Activated CD8-positive, alpha-beta T cell treated with anti-CD3 and anti-CD28 coated beads, Interleukin-2, amount 10 ng/mL, durations not matched to agents 7 days and 5 days (primary cell): ENCODE results near the gene SEMA4B. TPM values are rescaled to one million over a fixed set of nuclear protein-coding genes. Genes with fewer than 3 reads are reported as not detected.
A peak's percentile ranks its signal among the peaks of the same experiment; 100 is the strongest.
"Not testable (repeated sequence)": the region's sequence is repeated elsewhere in the genome, so short reads cannot be mapped to it uniquely, and the experiment has no call there.

Experiments used
- ATAC-seq: fragments of 150-1000 bp; cut with Tn5 transposase; one replicate; pipeline ENCODE4 v1.10.0; 2021; ENCODE audit warnings: moderate library complexity
- CTCF ChIA-PET: fragments of 350-600 bp; sonication (Branson Sonifier 250); formaldehyde crosslinking; loops from one replicate; lab custom pipeline; 2021; ENCODE audit warnings: antibody characterized with exemption; lab: Charles Lee
- POLR2A ChIA-PET: fragments of 350-600 bp; sonication (Branson Sonifier 250); formaldehyde crosslinking; loops from one replicate; lab custom pipeline; 2021; ENCODE audit warnings: antibody characterized with exemption; lab: Charles Lee
- DNase-seq: peaks from one replicate; pipeline ENCODE4 v3.0.0-alpha.2; 2020
- H3K27ac Mint-ChIP-seq: one replicate; pipeline ENCODE4 v1.8.0; 2021; ENCODE audit warnings: mild to moderate bottlenecking, mixed read lengths
- H3K27me3 Mint-ChIP-seq: one replicate; pipeline ENCODE4 v1.8.0; 2021; ENCODE audit warnings: low read depth, mixed read lengths
- H3K36me3 Mint-ChIP-seq: one replicate; pipeline ENCODE4 v1.8.0; 2021; ENCODE audit warnings: low read depth, mixed read lengths
- H3K4me1 Mint-ChIP-seq: one replicate; pipeline ENCODE4 v1.8.0; 2021; ENCODE audit warnings: low read depth, mixed read lengths
- H3K4me3 Mint-ChIP-seq: one replicate; pipeline ENCODE4 v1.8.0; 2021; ENCODE audit warnings: mild to moderate bottlenecking, mixed read lengths
- H3K9me3 Mint-ChIP-seq: one replicate; pipeline ENCODE4 v1.8.0; 2022; ENCODE audit warnings: mixed read lengths; ENCODE audit not compliant: insufficient read depth
- total RNA-seq, 2 experiments: library from RNA; stranded (reverse); gene quantifications; one replicate each; pipeline ENCODE4 v1.2.3, GENCODE V29; 2021

Gene SEMA4B
- total RNA-seq, 2 experiments from 2014 or later: 8.6 to 11.2 TPM

DNA sequence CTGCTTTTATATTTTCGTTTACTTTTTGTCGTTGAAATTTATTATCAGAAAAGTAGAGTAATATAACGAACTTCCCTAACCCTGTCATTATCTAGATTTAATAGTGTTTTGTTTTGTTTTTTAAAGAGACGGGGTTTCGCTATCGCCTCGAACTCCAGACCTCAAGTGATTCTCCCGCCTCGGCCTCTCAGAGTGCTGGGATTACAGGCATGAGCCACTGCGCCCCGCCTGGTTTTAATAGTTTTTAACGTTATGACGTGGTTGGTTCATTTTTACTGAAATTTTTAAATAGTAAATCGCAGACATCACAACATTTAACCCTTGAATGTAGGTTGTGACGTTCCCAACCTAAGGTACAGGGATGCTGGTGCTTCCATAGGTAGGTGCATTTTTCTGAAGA lies 65.4 kb downstream of the SEMA4B start:
- CTCF ChIA-PET: interaction anchor here (1.2 to 1.8 kb wide), 3 partner anchors 27 to 124 kb away, joined by 3 to 6 read pairs (median 6); no protein-coding TSS in a partner anchor

DNA sequence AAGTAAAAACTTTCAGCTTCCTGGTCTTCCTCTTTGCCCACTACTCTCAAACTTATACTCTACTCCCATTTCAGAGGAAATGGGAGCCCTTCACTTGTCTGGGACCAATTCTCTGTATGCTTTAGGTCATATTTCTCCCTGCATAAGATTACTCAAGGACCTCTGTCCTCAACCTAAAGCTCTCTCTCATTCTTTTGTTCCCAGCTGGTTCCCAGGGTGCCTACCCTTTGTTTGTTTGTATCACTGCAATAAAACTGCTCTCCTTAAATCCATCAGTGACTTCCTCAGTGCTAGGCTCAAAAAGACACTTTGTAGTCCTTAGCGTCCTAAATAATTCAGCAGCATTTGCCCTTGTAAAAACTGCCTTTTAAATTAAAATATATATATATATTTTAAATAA lies 67.3 kb downstream of the SEMA4B start:
- POLR2A ChIA-PET: interaction anchor here (0.6 to 1.2 kb wide), 2 partner anchors 34 to 192 kb away, joined by 3 to 4 read pairs; partner anchors contain the start of genes CIB1 and GDPGP1
- Mint-ChIP-seq H3K4me3 (peak overlapping the region; percentile 49), H3K27ac (peak overlapping the region; percentile 18), H3K9me3 (no peaks in the 10 kb centered on the region), H3K27me3 (no peaks in the 10 kb centered on the region), H3K36me3 (peaks cover 50% of the 10 kb centered on the region), H3K4me1 (peaks cover 58% of the 10 kb centered on the region)
- DNase-seq: no peak
- CTCF ChIA-PET: interaction anchor here (1.2 to 1.6 kb wide), 3 partner anchors 24 to 125 kb away, joined by 3 to 8 read pairs (median 4); no protein-coding TSS in a partner anchor
- ATAC-seq: no peak

More for the DNA sequence above, 65.4 kb downstream of the SEMA4B start:
- POLR2A ChIA-PET: interaction anchor here (1.2 to 1.8 kb wide), 3 partner anchors 17 to 121 kb away, joined by 5 to 35 read pairs (median 11); partner anchors contain the start of genes CIB1, GDPGP1, IQGAP1 and TTLL13
- ATAC-seq (no peak), DNase-seq (peak; percentile 39)
- Mint-ChIP-seq H3K9me3 (no peaks in the 10 kb centered on the region), H3K4me1 (peaks cover 51% of the 10 kb centered on the region), H3K27me3 (no peaks in the 10 kb centered on the region), H3K36me3 (peaks cover 37% of the 10 kb centered on the region), H3K27ac (peak overlapping the region; percentile 98), H3K4me3 (peak overlapping the region; percentile 96)

DNA sequence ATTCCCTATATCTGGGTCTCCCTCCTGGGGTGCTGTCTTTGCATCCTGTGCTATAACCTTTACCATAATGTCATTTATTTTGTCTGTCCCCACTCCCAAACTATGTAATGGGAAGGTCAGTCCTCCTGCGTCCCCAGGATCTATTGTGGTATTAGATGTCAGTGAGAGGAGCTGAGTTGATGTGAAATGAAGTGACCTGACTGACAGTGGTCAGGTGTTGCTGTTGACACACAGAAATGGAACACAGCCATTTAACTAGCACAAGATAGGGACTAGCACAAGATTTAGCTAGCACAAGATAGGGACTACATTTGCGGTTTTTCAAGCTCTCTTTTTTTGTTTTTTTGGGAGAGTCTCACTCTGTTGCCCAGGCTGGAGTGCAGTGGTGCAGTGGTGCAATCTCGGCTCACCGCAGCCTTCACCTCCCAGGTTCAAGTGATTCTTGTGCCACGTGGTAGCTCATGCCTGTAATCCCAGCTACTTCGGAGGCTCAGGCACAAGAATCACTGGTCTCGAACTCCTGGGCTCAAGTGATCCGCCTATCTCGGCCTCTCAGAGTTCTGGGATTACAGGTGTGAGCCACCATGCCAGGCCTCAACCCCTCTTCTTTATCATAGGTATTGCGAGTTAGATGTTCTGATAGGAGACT lies 69.5 kb downstream of the SEMA4B start:
- no peak for ATAC-seq
- Mint-ChIP-seq H3K4me1 (peaks cover 43% of the 10 kb centered on the region), H3K27me3 (no peaks in the 10 kb centered on the region), H3K9me3 (no peaks in the 10 kb centered on the region), H3K27ac (peak overlapping the region; percentile 1), H3K36me3 (peaks cover 59% of the 10 kb centered on the region), H3K4me3 (no peak overlapping the region)
- CTCF ChIA-PET: interaction anchor here (1.4 to 1.8 kb wide), 2 partner anchors 16 to 31 kb away, joined by 5 to 7 read pairs; no protein-coding TSS in a partner anchor
- DNase-seq: no peak
- POLR2A ChIA-PET: no interaction called here

DNA sequence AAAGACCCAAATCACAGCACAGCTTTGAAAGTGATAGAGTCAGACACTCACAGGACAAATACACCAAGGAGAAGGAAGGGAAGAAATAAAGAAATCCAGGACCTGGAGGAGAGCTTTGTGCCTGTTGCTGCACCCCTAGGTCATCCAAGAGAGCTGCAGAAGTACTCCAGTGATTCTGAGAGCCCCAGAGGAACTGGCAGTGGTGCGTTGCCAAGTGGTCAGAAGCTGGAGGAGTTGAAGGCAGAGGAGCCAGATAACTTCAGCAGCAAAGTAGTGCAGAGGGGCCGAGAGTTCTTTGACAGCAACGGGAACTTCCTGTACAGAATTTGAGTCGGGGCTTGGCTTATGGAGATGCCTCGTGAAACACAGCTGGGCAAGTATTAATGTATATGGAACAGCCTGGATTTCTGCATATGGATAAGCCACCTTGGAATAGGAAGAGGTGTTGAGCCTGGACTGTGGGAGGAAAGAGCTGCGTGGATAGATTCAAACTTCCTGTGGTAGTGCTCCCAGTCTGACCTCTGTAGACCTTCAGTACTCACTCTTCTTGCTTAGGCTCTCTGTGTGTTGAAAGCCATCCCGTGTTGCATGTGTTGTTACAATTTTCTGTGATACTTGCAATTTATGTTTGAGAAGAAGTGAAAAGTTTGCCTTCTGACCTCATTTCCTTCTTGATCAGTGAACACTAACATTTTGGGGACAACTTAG lies 70.5 kb downstream of the SEMA4B start:
- POLR2A ChIA-PET: no interaction called here
- Mint-ChIP-seq H3K4me3 (no peak overlapping the region), H3K27ac (peak overlapping the region; percentile 39), H3K4me1 (peaks cover 42% of the 10 kb centered on the region), H3K36me3 (peaks cover 61% of the 10 kb centered on the region), H3K27me3 (no peaks in the 10 kb centered on the region), H3K9me3 (no peaks in the 10 kb centered on the region)
- no peak for ATAC-seq
- DNase-seq: no peak
- CTCF ChIA-PET: interaction anchor here (1.8 kb wide), 1 partner anchor 15 kb away, joined by 7 read pairs; no protein-coding TSS in a partner anchor

DNA sequence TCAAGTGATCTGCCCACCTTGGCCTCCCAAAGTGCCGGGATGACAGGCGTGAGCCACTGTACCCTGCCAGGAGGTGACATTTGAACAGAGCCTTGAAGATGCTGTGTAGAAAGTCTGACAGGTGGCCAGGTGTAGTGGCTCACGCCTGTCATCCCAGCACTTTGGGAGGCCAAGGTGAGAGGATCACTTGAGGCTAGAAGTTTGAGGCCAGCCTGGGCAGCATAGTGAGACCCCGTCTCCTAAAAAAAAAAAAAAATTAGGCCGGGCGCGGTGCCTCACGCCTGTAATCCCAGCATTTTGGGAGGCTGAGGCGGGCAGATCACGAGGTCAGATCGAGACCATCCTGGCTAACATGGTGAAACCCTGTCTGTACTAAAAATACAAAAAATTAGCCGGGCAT lies 77.3 kb downstream of the SEMA4B start:
- H3K4me1 Mint-ChIP-seq, ATAC-seq, CTCF ChIA-PET, H3K27me3 Mint-ChIP-seq, H3K4me3 Mint-ChIP-seq, DNase-seq, H3K27ac Mint-ChIP-seq, H3K9me3 Mint-ChIP-seq, POLR2A ChIA-PET: not testable (repeated sequence)
- peaks cover 13% of the 10 kb centered on the region for H3K36me3 Mint-ChIP-seq

Other genes starting within 250 kb of the SEMA4B start
- 10 to 100 TPM; 22.7 to 24.9 TPM for gene ZNF710, start 200.0 kb upstream of the SEMA4B start, total RNA-seq
- gene IDH2, start 98.9 kb upstream of the SEMA4B start, total RNA-seq: 100 to 1,000 TPM; 291 to 301 TPM
- 100 to 1,000 TPM in 1 of 2 experiments, 10 to 100 TPM in 1; 92.4 to 102 TPM for gene CIB1, start 32.6 kb downstream of the SEMA4B start, total RNA-seq
- gene GDPGP1, start 32.9 kb downstream of the SEMA4B start, total RNA-seq: 10 to 100 TPM; 10.0 to 12.1 TPM
- gene TTLL13, start 48.2 kb downstream of the SEMA4B start, total RNA-seq: 1 to 10 TPM in 1 of 2 experiments, not detected in 1; 1.3 TPM
- 10 to 100 TPM; 29.7 to 29.8 TPM for gene NGRN, start 64.3 kb downstream of the SEMA4B start, total RNA-seq
- 1 to 10 TPM in 1 of 2 experiments, under 1 TPM in 1; 0.60 to 1.6 TPM for gene ZNF774, start 151.0 kb downstream of the SEMA4B start, total RNA-seq
- 100 to 1,000 TPM; 249 to 257 TPM for gene IQGAP1, start 186.9 kb downstream of the SEMA4B start, total RNA-seq